GM10847 (cell line): ENCODE data around the gene DYNC2H1.

Source experiments
- POLR2A ChIP-seq: IDR thresholded peaks from 2 replicates; pipeline ENCODE4 v1.6.1; 2011; ENCODE audit not compliant: insufficient read length; ENCODE audit errors: extremely low read depth

The DYNC2H1 gene

DNA sequence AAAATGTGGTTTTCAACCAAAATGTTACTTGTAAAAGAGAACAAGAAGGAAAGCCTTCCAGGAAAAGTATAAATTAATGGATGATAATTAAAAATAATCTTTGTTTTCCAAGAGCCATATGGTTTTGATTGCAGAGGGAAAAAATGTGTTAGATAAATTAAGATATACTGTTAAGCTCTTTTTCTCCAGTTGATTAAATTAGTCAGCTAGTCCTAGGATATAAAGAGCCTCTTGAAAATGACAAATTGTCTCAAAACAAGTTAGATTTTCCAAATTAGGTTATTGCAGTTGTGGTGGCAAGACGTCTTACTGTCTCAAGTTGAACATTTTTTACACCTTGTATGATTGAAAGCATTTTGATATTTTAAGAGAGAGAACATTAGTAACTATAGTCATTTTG is 110.9 kb downstream of the DYNC2H1 start:
- TF ChIP-seq POLR2A: no peak

GRCh38 chr11:103222806-103223205 is 113.6 kb downstream of the DYNC2H1 start:
- no peak for TF ChIP-seq POLR2A

DNA sequence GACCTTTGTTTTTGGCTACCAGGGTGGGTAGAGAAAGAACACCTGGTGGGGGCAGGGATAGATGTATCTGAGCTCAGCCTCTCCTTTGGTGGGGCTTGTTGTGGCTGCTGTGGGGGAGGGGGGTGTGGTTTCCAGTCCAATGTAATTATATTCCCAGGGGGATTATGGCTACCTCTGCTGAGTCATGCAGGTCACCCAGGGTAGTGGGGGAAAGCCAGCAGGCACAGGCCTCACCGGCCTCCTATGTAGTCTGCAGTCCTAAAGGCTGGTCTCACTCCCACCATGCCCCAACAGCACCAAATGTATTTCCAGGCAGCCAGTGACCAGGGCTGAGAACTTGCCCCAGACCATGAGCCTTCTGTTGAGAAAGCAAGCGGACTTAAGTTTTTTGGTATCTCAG is 119.6 kb downstream of the DYNC2H1 start:
- TF ChIP-seq POLR2A: no peak

GRCh38 chr11:103234974-103235373 is 125.7 kb downstream of the DYNC2H1 start:
- no peak for TF ChIP-seq POLR2A

DNA sequence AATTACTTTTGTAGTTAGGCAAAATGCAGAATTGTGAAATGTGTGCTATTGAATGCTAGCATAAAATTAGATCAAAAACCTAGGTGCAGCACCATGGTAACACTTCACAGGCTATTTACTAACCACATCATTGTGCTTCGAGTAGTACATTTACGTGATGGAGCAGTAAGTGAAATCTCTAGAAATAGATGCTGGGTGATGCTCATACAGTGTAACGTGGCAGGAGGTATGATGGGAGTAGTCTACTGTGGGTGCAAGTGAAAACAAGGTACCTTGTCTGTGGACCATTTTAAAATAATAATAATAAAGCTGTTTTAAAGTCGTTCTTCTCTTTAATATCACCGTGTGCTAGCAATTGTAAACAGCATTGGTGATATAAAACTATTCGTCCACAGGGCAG is 132.3 kb downstream of the DYNC2H1 start:
- TF ChIP-seq POLR2A: no peak

DNA sequence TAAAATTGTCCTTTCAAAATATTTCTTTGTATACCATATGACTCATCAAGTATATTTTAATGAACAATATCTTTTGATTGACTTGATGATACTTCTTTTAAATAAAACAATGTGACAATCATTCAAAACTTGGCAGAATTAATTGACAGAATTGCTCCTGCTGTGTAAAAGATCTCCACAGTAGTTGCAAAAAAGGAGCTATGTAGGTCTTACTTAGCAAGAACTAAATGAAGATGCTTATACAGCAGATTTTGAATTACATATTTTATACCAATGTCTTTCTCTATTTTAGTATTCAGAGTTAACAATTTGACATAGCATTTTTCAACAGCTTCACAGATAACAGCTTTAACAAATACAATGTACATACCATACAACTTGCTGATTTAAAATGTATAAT is 144.9 kb downstream of the DYNC2H1 start:
- TF ChIP-seq POLR2A: no peak

DNA sequence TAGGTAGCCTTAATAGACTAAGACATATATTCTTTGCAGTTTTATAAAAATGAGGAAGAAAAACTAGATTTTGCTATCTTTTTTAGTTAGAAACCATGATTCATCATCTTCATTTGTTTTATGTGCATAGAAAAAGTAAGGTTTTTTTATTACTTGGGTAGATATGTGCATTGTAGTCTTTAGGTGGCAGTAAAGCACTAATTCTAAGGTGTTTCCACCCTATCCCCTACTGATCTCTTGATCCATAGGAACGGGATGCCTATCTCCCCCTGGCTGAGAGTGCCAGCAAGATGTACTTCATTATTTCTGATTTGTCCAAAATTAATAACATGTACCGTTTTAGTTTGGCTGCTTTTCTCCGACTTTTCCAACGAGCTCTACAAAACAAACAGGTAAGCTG is 148.1 kb downstream of the DYNC2H1 start:
- no peak for TF ChIP-seq POLR2A

- TF ChIP-seq POLR2A: no peak
Measured at GRCh38 chr11:103266167-103266831, 157.1 kb downstream of the DYNC2H1 start.

- TF ChIP-seq POLR2A: no peak
Measured at GRCh38 chr11:103272876-103273275, 163.7 kb downstream of the DYNC2H1 start.

- no peak for TF ChIP-seq POLR2A
Measured at GRCh38 chr11:103274025-103274424, 164.8 kb downstream of the DYNC2H1 start.

- TF ChIP-seq POLR2A: no peak
Measured at GRCh38 chr11:103279821-103280220, 170.6 kb downstream of the DYNC2H1 start.

GRCh38 chr11:103281301-103281700 is 172.1 kb downstream of the DYNC2H1 start:
- TF ChIP-seq POLR2A: no peak

DNA sequence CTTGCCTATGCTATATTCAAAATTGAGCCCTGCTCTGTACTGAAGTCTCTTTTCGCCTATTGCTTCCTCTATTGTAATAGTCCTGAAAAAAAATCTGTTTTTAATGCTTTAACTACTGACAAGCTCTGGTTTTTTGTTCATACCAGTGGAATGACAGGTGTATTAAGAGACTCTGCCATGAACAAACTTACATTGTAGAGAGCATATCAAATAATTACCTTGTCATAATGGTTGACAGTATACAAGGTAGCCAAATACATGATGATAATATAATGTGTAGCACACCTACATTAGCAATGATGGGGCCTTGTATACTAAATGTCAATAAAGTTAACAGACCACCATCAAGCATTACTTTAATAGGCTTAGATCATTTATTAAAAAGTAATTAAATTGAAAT is 175.0 kb downstream of the DYNC2H1 start:
- no peak for TF ChIP-seq POLR2A

DNA sequence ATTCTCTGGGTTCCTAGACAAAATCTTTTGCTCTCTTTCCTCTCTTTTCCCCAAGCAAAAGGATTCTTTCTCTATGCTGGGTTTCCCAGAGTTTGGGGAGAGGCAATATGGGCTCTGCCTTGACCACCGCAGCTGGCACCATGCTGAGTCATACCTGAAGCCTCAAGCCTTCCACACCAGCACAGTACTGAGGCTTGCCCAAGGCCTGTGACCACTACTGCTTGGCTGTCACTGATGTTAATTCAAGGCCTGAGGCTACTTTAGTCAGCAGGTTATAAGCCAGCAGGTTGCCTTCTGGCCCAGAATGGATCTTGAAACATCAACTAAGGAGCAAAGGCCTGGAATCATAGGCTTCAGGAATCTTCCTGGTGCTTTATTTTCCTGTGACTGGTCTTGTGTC is 185.3 kb downstream of the DYNC2H1 start:
- TF ChIP-seq POLR2A: no peak

- TF ChIP-seq POLR2A: no peak
Measured at GRCh38 chr11:103295704-103296103, 186.5 kb downstream of the DYNC2H1 start.

GRCh38 chr11:103297900-103298299 is 188.7 kb downstream of the DYNC2H1 start:
- TF ChIP-seq POLR2A: no peak

DNA sequence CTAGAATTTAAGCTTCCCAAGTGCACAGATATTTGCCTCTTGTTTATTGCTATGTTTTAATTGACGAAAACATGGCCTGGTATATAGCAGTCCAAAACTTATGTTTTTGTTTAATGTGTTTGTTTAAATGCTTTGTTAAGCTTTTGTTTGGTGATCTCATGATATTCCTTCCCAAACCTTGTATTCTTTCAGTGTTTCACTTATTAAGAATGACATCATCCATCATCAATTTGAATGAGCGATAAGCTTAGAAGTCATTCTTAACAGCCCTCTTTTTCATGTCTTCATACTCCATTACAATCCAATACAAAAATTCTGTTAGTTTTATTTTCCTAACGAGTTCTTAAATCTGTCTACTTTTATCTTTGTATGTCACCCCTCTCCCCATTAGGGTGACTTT is 206.0 kb downstream of the DYNC2H1 start:
- TF ChIP-seq POLR2A: no peak
